COR-L47 (cell line): ENCODE results near the gene SULT4A1.
A peak's percentile ranks its signal among the peaks of the same experiment; 100 is the strongest.

Experiments
- DNase-seq: peaks from one replicate; lab custom pipeline; 2025; lab: John Stamatoyannopoulos, UW

Gene SULT4A1

GRCh38 chr22:43844560-43845545, 17.5 kb downstream of the SULT4A1 start:
- no peak for DNase-seq

GRCh38 chr22:43843783-43844530, 18.4 kb downstream of the SULT4A1 start:
- DNase-seq, result no peak

DNA sequence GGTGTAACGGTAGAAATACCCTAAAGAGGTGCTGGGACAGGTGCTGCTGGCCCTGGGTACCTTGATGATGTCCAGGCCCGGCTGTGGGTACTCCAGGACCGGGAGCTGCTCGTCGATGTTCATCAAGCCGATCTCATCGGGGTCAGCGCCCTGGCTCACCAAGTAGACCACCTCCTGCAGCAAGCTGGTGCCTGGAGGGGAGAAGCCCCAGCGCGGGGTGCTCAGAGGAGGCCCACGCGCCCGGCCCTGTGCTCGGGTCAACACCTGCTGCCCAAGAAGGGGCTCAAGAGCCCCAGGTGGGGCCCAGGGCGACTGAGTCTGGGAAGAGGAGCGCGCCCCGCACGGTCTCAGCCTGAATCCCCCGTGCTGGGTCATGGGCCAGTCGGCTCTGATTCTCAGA, 20.6 kb downstream of the SULT4A1 start:
- no peak for DNase-seq

DNA sequence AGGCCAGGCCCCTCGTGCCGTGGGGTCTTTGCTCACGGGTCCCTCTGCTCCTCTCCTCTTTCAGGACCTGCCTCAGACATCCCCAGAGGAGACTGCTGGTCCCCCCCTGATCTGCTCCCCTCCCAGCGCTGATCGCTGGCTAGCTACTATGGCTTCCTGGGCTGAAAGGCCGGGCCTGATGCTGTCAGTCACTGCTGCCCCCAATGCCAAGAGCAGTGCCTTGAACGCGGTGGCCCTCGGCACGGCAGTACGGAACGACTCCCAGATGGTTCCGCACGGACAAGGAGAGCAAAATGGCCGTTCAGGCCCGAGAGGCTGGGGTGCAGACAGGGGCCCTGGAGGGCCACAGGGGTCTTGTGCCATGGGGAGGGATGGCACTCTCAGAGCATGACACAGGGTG, 21.5 kb downstream of the SULT4A1 start:
- no peak for DNase-seq

DNA sequence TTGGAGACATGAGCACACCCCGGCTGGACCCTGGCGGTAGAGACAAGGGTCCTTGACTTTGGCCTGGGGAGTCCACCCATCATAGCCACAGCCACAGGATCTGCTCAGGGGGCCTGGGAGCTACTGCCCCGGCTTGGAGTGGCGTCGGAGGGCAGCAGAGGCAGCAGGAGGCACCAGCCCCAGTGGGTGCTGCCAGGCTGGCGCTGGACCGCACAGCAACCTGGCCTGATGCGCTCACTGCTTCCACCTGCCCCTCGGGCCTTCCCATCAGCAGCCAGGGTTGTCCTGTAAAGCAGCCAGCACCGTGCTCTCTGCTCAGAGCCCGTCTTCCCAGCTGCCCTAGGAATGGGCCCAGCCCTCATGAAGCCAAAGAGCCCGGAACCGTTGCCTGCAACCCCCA, 21.9 kb downstream of the SULT4A1 start:
- DNase-seq, result no peak

- DNase-seq, result no peak
These were observed 22.5 kb downstream of the SULT4A1 start for GRCh38 chr22:43839781-43840180.

GRCh38 chr22:43838571-43839307, 23.6 kb downstream of the SULT4A1 start:
- DNase-seq, result no peak

DNA sequence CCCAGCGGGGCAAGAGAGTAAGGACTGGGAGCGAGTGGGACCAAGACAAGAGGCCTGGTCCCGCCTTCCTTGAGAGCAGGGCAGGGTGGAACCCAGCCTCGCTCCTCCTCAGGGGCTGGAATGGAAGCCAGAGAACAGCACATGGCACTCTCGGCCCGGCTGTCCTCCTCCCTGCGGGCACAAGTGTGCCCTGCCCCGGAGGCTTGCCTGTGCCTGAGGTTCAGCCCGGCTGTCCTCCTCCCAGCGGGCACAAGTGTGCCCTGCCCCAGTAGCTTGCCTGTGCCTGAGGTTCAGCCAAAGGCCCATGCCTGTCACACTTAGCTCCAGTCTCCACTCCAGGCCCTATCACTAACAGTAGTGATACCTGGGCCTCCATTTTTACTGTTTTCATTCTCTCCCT, 24.2 kb downstream of the SULT4A1 start:
- no peak for DNase-seq

DNA sequence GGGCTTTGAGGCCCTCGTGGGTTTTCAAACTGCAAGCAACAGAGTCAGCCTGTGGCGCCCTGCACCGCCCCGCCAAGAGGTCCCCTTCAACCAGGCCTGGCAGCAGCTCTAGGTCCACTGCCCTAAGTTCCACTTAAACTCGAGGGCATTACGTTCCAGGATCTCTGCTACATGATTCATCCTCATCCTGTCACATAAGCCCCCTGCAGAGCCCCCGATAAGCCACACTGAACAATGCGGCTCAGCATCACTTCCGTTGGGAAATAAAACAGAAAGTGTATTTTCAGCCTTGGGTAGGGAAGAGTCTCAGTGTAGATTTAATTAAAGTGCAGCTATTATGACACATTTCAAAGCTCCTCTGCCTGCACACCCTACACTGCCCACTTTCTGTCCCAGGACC, 24.6 kb downstream of the SULT4A1 start:
- no peak for DNase-seq

DNA sequence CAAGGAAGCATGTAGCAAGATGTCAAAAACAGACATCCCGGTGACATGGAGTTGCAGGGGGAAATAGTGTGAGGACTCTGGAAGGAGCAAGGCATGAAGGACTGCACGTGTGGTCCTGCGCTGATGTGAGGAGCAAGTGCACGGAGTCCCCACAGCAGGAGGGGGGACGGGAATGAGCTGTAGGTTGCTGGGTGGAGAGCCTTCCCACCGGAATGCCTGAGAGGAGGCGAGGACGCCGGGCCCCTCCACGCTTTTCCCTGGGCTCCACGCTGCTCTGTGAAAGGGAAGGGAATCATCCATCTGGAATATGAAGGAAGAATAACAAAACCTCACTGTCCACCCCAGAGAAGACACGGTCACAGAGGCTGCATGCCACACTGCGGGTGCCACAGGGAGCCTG, 26.6 kb downstream of the SULT4A1 start:
- no peak for DNase-seq

DNA sequence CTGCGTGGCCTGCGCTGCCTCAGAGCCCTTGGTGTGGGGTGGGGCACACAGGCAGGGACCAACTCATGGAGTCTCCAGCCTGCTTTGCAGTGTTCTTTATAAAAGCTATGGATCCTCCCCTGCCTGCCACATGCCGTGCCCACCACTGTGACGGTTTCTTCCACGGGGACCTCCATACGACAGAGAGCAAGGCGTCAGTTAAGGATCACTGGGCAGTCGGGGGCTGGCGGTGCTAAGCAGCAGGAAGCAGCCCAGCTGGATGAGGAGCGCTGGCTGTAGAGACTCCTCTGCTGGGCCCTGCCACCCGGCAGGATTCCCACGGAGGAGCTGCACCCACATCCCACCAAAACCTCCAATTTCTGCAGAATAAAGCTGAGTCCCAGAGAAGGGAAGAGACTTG, 27.1 kb downstream of the SULT4A1 start:
- DNase-seq, result no peak

DNA sequence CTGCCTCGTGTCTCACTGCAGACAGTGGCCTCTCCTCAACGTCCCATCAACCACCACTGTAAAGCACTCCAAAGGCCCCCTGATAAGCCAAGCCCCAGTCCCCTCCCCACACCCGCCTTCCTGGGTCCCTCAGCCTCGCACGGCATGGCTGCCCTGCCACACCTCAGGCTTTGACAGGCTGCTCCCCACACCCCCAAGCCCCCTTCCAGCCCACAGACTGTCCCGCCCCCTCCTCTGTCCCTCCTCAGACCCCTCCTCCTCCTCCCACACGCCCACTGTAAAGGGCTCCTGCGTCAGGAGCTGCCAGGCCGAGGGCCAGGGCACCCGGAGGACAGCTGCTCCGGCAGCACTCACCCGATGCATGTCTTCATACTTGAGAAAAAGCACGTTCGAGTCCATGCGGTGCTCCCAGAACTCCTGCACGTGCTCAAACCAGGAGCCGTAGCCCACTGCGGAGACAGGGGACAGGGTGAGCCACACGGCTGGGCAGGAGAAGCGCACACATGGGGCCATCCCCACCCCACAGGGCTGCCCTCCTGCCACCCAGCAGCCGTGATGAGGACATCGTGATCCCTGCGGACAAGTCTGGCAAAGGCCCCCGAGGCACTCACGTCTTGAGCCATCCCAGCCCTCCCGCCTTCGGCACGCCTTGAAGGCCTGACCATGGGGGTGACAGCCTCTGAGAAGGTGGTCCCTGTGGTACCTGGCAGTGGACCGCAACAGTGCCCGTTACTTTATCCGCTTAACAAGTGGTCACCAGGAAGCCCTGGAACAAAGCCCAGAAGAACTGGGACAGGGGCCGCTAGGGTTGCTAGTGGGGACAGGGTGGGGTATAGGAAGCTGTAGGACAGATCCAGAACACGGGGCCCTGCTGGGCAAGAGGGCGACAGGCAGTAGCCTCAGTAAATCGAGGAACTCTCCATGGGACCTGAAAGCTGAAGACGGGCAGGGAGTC, 28.8 kb downstream of the SULT4A1 start:
- DNase-seq, result no peak

DNA sequence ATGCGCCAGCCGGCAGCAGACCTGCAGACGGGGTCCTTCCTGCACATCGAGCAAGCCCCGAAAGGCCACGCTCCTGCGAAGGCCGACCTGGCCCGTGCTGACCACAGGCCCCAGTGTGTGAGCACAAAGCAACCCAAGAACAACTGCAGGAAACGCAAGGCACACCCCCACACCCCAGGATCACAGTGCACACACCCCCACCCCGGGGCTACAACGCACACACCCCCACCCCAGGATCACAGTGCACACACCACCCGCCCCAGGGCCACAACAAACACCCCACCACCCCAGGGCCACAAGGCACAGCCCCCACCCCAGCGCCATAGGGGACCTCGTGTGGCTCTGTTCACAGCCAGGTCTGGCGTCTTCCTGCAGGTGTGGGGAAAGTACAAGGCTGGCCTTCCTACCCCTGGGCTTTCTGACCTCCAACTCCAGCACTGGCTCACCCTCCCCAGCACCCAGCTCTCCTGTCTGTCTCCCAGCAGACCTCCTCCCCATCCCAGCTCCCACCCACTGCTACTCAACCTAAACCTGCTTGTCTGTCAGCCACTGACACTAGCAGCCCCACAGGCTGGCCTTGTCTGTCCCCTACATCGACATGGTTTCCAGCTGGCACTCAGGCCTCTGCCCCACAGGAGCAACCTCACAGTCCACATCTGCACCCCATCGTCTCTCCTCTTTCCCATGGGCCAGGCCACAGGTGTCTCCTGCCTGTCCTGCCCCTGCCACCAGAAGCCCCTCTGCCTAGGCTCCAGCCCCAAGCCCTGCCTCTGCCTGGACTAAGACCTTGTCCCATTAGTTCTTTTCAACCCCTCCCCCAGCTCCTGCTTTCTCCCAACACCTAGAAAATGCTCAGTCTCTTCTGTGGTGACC, 29.7 kb downstream of the SULT4A1 start:
- no peak for DNase-seq

DNA sequence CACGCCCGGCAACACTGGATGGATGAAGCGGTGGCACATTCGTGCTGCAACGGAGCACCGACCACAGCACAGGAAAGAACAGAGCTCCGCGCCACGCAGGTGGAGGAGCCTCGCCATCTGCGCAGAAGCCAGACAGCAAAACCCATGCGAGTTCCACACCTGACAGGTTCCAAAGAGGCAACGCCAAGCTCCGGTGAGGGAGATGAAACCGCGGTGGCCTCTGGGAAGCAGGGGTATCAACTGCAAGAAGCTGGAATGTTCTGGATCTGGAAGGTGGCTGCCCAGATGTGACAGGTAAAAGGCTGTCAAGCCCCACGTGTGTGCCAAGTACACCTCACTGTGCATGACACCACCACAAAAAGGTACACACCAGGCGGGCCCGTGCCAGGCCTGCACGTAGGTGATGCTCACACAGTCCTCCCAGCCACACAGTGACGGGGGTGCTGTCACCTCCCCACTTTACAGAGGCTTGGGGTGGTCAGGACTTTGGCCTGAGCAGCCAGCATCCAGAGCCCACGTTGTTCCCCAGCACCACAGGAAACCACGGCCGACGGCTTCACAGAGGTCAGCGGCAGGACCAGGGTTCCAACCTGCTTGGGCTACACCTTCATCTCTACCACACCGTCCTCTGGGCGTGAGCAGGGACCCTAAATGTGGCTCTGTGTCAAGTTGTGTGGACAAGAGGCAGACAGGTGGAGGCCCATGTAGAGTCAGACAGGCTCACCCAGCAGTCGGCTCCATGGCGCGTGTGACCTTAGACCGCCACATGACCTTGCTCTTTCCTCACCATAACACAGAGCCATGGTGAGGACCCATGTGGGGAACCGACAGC, 30.5 kb downstream of the SULT4A1 start:
- DNase-seq, result no peak

DNA sequence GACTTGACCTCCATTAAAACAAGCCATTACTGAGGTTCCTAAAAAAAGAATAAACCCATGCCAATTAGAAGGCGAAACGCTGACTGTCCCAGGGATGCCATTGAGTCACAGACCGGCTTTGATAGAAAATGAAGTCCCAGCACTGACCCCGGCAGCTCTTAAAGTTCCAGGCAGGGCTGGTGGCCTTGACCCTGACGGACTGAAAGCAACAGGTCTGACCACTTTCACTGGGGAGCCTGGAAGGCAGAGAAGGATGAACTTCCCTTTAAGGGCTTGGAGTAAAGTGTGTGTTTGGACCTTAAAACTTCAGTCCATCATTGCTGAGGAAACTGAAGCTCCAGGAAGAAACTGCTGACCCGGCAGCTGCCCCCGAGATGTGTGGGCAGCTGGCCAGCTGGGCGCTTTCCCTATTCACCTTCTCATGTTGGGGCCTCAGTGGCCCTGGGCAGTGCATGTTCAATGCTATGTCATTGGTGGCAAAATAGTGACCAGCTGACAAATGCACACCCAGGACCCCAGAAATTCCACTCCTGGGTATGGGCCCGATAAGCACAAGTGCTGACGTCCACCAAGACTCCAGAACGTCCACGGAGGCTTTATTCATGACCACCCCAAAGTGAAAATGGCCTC, 31.3 kb downstream of the SULT4A1 start:
- no peak for DNase-seq

DNA sequence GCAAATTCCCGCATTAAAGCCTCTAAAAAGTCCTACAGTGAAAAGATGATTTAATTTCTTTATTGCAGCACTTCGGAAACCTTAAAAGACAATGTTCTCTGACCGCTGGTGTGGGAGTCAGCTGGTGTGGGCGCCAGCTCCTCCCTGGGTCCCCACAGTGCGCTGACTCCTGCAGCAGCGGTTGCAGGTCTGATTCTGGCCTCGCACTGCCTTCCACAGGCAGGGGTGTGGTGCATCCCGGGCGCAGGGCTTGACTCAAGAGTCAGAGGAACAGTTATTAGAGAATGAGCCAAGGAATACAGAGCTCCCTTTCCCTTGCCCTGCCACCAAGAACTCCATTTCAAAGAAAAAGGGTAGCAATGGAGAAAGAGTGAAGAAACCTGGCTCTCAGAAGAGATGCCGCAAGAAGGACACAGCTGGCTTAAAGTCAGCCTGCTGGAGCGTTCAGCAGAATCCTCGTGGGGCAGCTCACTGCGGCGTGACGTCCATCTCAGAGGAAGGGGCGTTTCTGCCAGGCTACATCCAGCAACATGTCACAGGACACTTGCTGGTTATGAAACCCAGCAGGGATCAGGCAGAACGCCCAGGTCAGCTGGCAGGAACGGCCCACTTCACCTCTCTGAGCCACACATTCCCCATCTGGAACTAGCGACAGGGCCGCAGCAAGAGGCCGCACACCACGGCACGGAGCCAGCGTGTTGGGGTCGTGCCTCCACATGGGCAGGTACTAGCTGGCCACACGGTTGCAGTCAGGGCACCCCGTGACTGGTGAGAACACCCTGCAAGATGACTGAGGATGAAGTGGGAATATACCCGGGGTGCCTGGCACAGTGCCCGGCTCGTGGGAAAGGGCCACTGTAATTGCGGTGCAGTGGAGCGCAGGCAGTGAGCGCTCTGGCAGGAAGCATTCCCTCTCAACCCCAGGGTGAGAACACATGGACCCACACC, 32.1 kb downstream of the SULT4A1 start:
- DNase-seq, result peak; percentile 2

GRCh38 chr22:43828998-43829782, 33.1 kb downstream of the SULT4A1 start:
- DNase-seq, result no peak
